CD4-positive, alpha-beta T cell (primary cell): Measurements from ENCODE around the gene MCC. TPM values are rescaled to one million over a fixed set of nuclear protein-coding genes. Genes with fewer than 3 reads are reported as not detected.

Experiments
- ATAC-seq: fragments of 200-7000 bp; cut with Tn5 transposase; one replicate; pipeline ENCODE4 v1.10.0; 2022; ENCODE audit warnings: mild to moderate bottlenecking; ENCODE audit not compliant: poor library complexity
- CTCF ChIA-PET: fragments of 350-600 bp; sonication (Branson Sonifier 250); formaldehyde crosslinking; loops from one replicate; lab custom pipeline; 2021; ENCODE audit warnings: antibody characterized with exemption, inconsistent platforms; lab: Charles Lee
- POLR2A ChIA-PET: fragments of 350-600 bp; sonication (Branson Sonifier 250); formaldehyde crosslinking; loops from one replicate; lab custom pipeline; 2021; ENCODE audit warnings: antibody characterized with exemption, inconsistent platforms; lab: Charles Lee
- DNase-seq, 14 experiments: peaks; one replicate each; pipeline ENCODE4 v3.0.0-alpha.2; 2013 to 2020; ENCODE audit warnings: mixed read lengths in 2 of 14
- H3K27ac ChIP-seq, 2 donors: one replicate each; pipeline versions ENCODE4 v1.5.1 to v1.7.0; 2013; ENCODE audit warnings: low read length in 2 of 2, low read depth in 1 of 2, mild to moderate bottlenecking in 1 of 2
- H3K27me3 ChIP-seq, 2 experiments: 1 replicate in 1 of 2; 2 replicates in 1 of 2; pipeline versions ENCODE4 v1.6.1 to v1.7.0; 2013; ENCODE audit warnings: low read length in 2 of 2, control low read depth in 1 of 2, mild to moderate bottlenecking in 1 of 2, moderate library complexity in 1 of 2; ENCODE audit not compliant: insufficient read depth in 2 of 2, control insufficient read depth in 1 of 2
- H3K36me3 ChIP-seq: one replicate; pipeline ENCODE4 v1.6.1; 2013; ENCODE audit warnings: low read length, control low read depth; ENCODE audit not compliant: insufficient read depth
- H3K4me1 ChIP-seq: one replicate; pipeline ENCODE4 v1.6.1; 2013; ENCODE audit warnings: low read length, control low read depth; ENCODE audit not compliant: insufficient read depth
- H3K4me3 ChIP-seq: one replicate; pipeline ENCODE4 v1.5.1; 2013; ENCODE audit warnings: mild to moderate bottlenecking, low read length, moderate library complexity
- H3K9me3 ChIP-seq, 2 experiments: 1 replicate in 1 of 2; 2 replicates in 1 of 2; pipeline versions ENCODE4 v1.6.1 to v1.7.0; 2013; ENCODE audit warnings: low read length in 2 of 2, mild to moderate bottlenecking in 2 of 2, control low read depth in 1 of 2, moderate library complexity in 1 of 2; ENCODE audit not compliant: control insufficient read depth in 1 of 2, insufficient read depth in 1 of 2
- H3K27ac Mint-ChIP-seq: one replicate; pipeline ENCODE4 v1.8.0; 2020; ENCODE audit warnings: mixed read lengths
- H3K27me3 Mint-ChIP-seq: one replicate; pipeline ENCODE4 v1.8.0; 2021; ENCODE audit warnings: mixed read lengths
- H3K36me3 Mint-ChIP-seq: one replicate; pipeline ENCODE4 v1.8.0; 2021; ENCODE audit warnings: low read depth, mixed read lengths
- H3K4me1 Mint-ChIP-seq: one replicate; pipeline ENCODE4 v1.8.0; 2021; ENCODE audit warnings: low read depth, mixed read lengths
- H3K4me3 Mint-ChIP-seq: one replicate; pipeline ENCODE4 v1.8.0; 2020; ENCODE audit warnings: mild to moderate bottlenecking, mixed read lengths
- H3K9me3 Mint-ChIP-seq: one replicate; pipeline ENCODE4 v1.8.0; 2020; ENCODE audit warnings: mixed read lengths
- CTCF ChIP-seq: fragments of 200-600 bp; IDR thresholded peaks from one replicate; pipeline ENCODE4 v1.8.0; 2022; ENCODE audit warnings: antibody characterized with exemption, mild to moderate bottlenecking
- intact Hi-C, 2 experiments: fragments of 100-400 bp; cut with DNase I in 1 of 2; cut with micrococcal nuclease in 1 of 2; formaldehyde crosslinking; loops; one replicate each; pipeline versions ENCODE4 v1.15.1 to v1.9.0; 2023 to 2025; cut with DNase I, micrococcal nuclease
- total RNA-seq, 174 experiments: library from RNA in 2 of 174; stranded (reverse) in 2 of 174; gene quantifications; one replicate each; pipeline ENCODE4 v1.2.3 and lab custom pipeline; 2021 to 2026

Gene MCC
- total RNA-seq, 2 experiments from 2014 or later, result 3.2 to 3.3 TPM

- ChIA-PET POLR2A (no interaction called here), CTCF (interaction anchor here (1.4 kb wide), 1 partner anchor 29 kb away, joined by 3 read pairs; no protein-coding TSS in a partner anchor)
- intact Hi-C loops, result no loop called here
- Histone ChIP-seq H3K36me3 (no peaks in the 10 kb centered on the region), H3K4me3 (no peak overlapping the region), H3K27ac (no peak overlapping the region), H3K9me3 (no peaks in the 10 kb centered on the region), H3K27me3 (no peaks in the 10 kb centered on the region), H3K4me1 (no peaks in the 10 kb centered on the region)
- Mint-ChIP-seq H3K27ac (no peak overlapping the region), H3K27me3 (no peaks in the 10 kb centered on the region), H3K4me3 (no peak overlapping the region), H3K36me3 (no peaks in the 10 kb centered on the region), H3K4me1 (peaks cover 8% of the 10 kb centered on the region), H3K9me3 (no peaks in the 10 kb centered on the region)
- no peak for DNase-seq
- ATAC-seq, result no peak
- TF ChIP-seq CTCF, result no peak
These were observed 306.8 kb downstream of the MCC start for GRCh38 chr5:113181409-113181808.

- intact Hi-C loops, result no loop called here
- Mint-ChIP-seq H3K27me3 (no peaks in the 10 kb centered on the region), H3K4me1 (peaks cover 8% of the 10 kb centered on the region), H3K9me3 (no peaks in the 10 kb centered on the region), H3K4me3 (no peak overlapping the region), H3K27ac (no peak overlapping the region), H3K36me3 (no peaks in the 10 kb centered on the region)
- Histone ChIP-seq H3K36me3 (no peaks in the 10 kb centered on the region), H3K27me3 (no peaks in the 10 kb centered on the region), H3K4me3 (no peak overlapping the region), H3K27ac (no peak overlapping the region), H3K4me1 (no peaks in the 10 kb centered on the region), H3K9me3 (no peaks in the 10 kb centered on the region)
- ChIA-PET CTCF (no interaction called here), POLR2A (no interaction called here)
- DNase-seq (no peak), ATAC-seq (no peak)
- no peak for TF ChIP-seq CTCF
These were observed 309.1 kb downstream of the MCC start for GRCh38 chr5:113179156-113179555.

- H3K36me3 ChIP-seq, result no peaks in the 10 kb centered on the region
- H3K4me1 ChIP-seq, result no peaks in the 10 kb centered on the region
- H3K9me3 ChIP-seq, result no peaks in the 10 kb centered on the region
- intact Hi-C loops, result no loop called here
- no peaks in the 10 kb centered on the region for H3K36me3 Mint-ChIP-seq
- H3K27ac ChIP-seq, result no peak overlapping the region
- H3K9me3 Mint-ChIP-seq, result no peaks in the 10 kb centered on the region
- ATAC-seq (no peak), DNase-seq (no peak)
- CTCF ChIA-PET, result no interaction called here
- no peak overlapping the region for H3K4me3 ChIP-seq
- H3K27me3 Mint-ChIP-seq, result peaks cover 7% of the 10 kb centered on the region
- H3K4me1 Mint-ChIP-seq, result peaks cover 8% of the 10 kb centered on the region
- no peak for TF ChIP-seq CTCF
- H3K4me3 Mint-ChIP-seq, result no peak overlapping the region
- H3K27me3 ChIP-seq, result no peaks in the 10 kb centered on the region
- POLR2A ChIA-PET, result no interaction called here
- H3K27ac Mint-ChIP-seq, result no peak overlapping the region
These were observed 310.0 kb downstream of the MCC start for GRCh38 chr5:113178073-113178779.
